Measurements from ENCODE around the gene OS9.
"Not testable (repeated sequence)": the region's sequence is repeated elsewhere in the genome, so short reads cannot be mapped to it uniquely, and the experiment has no call there.

Gene OS9

DNA sequence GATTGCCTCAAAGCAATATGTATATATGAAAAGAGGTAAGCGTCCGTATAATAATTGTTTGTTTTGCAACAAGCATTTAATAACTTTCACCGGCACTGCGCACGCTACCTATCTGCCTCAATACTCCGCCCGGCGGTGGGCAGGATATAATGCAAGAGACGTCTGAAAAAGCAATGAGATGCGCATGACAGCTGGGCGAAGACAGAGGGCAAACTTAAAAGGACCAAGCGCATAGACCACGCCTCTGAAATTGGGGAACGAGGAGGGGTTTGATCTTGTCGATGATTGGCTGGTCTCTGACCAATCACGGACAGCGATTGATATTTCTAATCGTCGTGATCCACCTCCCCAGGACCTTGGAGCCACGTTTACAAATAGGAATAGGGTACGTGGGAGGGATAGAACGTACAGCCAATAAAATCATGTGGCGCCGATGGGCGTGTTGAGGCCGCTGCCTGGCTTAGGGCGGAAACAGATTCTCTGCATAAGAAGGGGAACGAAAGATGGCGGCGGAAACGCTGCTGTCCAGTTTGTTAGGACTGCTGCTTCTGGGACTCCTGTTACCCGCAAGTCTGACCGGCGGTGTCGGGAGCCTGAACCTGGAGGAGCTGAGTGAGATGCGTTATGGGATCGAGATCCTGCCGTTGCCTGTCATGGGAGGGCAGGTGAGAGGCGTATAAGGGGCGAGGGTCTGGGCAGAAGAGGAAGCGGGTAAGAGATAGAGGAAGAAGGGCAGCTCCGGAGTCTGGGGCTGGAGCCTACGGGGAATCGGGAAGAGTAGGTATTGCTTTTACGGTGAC lies at the start of gene OS9:
OS9 (plus strand) TSS at position 474 of the 800 bp plus-strand sequence; CDS start at position 504, 30 bp downstream.
- peak; percentile 97 for DNase-seq

DNA sequence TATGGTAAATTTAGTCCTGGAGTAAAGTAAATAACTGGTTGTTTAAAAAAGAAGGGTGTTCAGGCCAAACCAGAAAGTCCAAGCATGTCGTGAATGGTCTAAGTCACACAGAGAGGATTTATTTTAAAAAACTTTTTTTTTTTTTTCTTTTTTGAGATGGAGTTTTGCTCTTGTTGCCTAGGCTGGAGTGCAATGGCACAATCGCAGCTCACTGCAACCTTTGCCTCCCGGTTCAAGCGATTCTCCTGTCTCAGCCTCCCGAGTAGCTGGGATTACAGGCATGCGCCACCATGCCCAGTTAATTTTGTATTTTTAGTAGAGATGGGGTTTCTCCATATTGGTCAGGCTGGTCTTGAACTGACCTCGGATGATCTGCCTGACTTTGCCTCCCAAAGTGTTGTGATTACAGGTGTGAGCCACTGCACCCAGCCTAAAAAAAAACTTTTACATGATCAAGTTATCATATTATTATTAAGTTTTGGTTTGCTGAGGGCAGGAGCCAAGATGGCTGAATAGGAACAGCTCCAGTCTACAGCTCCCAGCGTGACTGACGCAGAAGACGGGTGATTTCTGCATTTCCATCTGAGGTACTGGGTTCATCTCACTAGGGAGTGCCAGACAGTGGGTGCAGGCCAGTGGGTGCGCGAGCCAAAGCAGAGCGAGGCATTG lies 47.8 kb upstream of the OS9 start:
- not testable (repeated sequence) for DNase-seq

- not testable (repeated sequence) for DNase-seq
Observed at GRCh38 chr12:57646659-57647049, 47.3 kb upstream of the OS9 start.

GRCh38 chr12:57654042-57654441 lies 39.9 kb upstream of the OS9 start:
- DNase-seq, result no peak

- DNase-seq, result no peak
Observed at GRCh38 chr12:57655541-57656240, 38.2 kb upstream of the OS9 start.

DNA sequence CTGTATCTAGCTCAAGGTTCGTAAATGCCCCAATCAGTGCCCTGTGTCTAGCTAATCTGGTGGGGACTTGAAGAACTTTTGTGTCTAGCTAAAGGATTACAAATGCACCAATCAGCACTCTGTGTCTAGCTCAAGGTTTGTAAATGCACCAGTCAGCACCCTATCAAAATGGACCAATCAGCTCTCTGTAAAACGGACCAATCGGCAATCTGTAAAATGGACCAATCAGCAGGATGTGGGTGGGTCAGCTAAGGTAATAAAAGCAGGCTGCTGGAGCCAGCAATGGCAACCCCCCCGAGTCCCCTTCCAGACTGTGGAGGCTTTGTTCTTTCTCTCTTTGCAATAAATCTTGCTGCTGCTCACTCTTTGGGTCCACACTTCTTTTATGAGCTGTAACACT lies 37.5 kb upstream of the OS9 start:
- DNase-seq, result not testable (repeated sequence)

DNA sequence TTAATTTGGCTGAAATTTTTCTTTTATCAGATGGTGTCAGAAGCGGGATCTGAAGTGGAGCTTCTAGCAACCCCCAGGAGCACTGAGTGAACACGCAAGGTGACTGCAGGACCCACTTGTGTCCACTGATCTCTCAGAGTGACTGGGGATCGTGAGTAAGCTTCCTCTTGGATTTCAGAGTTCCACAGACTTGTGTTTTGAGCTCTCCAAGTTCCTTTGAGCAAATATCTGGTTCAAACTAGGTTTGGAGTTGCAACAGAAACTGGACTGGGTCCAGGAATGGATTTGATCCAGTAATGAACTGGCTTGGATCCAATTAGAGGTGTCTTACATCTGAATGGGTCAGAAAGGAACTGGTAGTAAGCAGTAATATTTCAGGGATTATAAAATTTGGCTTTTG lies 36.2 kb upstream of the OS9 start:
- DNase-seq, result no peak

DNA sequence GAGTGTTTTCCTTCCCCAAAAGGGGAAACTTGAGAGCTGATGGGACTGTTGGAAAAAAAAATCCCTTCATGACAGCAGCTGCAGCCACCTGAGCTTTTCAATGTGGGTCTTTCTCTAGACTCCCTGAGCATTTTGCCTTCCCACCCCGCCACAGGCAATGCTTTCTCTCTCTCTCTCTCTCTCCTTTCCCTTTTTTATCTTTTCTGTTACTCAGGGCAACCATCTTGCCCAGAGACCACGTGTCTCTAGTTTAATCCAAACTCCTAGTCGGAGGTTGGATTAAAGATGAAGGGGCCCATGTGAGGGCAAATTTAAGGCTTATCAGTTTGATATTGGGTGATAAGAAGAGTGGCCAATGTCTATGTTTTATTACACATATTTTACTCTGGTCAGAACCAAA lies 35.0 kb upstream of the OS9 start:
- DNase-seq, result no peak

DNA sequence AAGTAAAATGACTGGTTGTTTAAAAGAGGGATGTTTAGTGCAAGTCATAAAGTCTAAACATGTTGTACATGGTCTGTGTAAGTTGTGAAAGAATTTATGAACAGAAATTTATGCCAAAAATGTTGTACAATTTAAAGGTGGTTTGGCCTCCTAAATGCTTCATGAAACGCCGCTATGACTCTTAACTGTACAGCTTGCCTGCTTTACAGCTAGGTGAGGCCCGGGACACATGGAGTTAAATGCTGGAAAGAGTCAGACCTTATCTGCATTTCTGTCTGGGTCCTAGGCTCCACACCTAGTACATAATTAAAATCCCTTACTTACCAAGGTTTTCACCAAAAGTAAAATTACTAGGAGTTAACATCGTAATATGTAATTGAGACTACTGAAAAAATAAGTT lies 32.6 kb upstream of the OS9 start:
- DNase-seq, result no peak

- not testable (repeated sequence) for DNase-seq
Observed at GRCh38 chr12:57665066-57665820, 28.7 kb upstream of the OS9 start.

DNA sequence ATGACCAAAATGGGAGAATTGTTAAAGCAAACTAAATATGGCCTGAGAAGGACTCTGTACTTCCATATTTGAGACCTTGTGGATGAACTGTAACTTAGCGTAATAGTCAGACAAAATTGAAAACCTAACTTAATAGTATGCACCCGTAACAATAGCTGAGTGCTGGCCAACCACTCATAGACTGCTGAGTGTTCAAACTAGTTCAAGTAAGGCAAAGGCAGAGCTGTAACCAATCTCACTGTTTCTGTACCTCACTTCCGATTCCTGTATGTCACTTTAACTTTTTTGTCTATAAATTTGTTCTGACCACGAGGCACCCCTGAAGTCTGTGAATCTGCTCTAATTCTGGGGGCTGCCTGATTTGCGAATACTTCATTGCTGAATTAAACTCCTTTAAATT lies 27.0 kb upstream of the OS9 start:
- DNase-seq, result no peak

DNA sequence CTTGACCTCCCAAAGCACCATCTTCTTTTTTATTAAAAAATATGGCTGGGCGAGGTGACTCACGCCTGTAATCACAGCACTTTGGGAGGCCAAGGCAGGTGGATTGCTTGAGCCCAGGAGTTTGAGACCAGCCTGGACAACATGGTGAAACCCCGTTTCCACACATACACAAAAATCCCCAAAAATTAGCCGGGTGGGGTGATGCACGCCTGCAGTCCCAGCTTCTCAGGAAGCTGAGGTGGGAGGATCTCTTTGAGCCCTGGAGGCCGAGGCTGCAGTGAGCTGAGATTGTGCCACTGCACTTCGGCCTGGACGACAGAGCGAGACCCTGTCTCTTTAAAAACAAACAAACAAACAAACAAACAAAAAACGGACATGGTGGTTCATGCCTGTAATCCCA lies 24.2 kb upstream of the OS9 start:
- DNase-seq, result not testable (repeated sequence)

DNA sequence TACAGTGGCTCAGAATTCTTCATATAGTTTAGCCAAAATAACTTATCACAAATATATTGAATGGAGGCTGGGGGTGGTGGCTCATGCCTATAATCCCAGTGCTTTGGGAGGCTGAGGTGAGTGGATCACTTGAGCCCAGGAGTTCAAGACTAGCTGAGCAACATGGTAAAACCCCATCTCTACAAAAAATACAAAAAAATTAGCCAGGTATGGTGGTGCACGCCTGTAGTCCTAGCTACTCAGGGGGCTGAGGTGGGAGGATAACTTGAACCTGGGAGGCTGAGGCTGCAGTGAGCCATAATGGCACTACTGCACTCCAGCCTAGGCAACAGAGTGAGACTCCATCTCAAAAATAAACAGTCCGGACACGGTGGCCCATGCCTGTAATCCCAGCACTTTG lies 22.1 kb upstream of the OS9 start:
- not testable (repeated sequence) for DNase-seq

- no peak for DNase-seq
Observed at GRCh38 chr12:57672801-57673200, 21.1 kb upstream of the OS9 start.

GRCh38 chr12:57674691-57675090 lies 19.2 kb upstream of the OS9 start:
- DNase-seq, result no peak

DNA sequence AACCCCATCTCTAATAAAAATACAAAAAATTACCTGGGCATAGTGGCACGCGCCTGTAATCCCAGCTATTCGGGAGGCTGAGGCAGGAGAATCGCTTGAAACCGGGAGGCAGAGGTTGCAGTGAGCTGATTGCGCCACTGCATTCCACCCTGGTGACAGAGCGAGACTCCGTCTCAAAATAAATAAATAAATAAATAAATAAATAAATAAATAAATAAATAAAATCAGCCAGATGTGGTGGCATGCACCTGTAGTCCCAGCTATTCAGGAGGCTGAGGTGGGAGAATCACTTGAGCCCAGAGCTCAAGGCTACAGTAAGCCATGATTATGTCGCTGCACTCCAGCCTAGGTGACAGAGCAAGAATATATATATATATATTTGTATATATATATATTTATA lies 16.0 kb upstream of the OS9 start:
- not testable (repeated sequence) for DNase-seq

GRCh38 chr12:57679697-57680096 lies 14.2 kb upstream of the OS9 start:
- DNase-seq, result no peak

DNA sequence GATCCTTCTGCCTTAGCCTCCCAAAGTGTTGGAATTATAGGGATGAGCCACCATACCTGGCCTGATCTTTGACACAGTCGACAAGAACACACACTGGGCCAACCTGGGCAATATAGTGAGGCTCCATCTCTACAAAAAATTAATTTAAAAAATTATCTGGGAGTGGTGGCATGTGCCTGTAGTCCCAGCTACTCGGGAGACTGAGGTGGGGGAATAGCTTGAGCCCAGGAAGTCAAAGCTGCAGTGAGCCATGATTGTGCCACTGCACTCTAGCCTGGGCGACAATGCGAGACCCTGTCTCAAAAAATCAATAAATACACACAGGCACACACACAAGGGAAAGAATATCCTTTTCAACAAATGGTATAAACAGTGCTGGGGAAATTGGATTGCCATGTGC lies 6.1 kb upstream of the OS9 start:
- DNase-seq, result no peak

DNA sequence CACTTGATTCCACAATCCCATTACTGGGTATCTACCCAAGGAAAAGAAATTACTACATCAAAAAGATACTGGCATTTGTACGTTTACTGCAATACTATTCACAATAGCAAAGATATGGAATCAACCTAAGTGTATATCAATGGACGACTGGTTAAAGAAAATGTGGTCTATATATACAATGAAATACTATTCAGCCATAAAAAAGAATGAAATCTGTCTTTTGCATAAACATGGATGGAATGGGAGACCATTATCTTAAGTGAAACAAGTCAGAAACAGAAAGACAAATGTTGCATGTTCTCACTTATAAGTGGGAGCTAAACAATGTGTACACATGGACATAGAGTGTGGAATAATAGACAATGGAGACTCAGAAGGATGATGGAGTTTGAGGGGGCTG lies 5.0 kb upstream of the OS9 start:
- no peak for DNase-seq

GRCh38 chr12:57692500-57692899 lies 1.4 kb upstream of the OS9 start:
- DNase-seq, result no peak

GRCh38 chr12:57693317-57693658 lies 644 bp upstream of the OS9 start:
- DNase-seq, result peak; percentile 10

GRCh38 chr12:57694459-57695019 lies 607 bp downstream of the OS9 start:
- no peak for DNase-seq
